GM20000 (cell line): ENCODE data around the gene IL1RN.

Source experiments
- DNase-seq: peaks from one replicate; pipeline ENCODE4 v3.0.0; 2012; ENCODE audit warnings: low spot score
- TF ChIP-seq, protein P1 (sequence below): IDR thresholded peaks from 2 replicates; pipeline ENCODE4 v1.5.1; 2012; ENCODE audit warnings: mild to moderate bottlenecking, control low read depth; ENCODE audit errors: extremely low read depth, missing control alignments

IL1RN gene

DNA sequence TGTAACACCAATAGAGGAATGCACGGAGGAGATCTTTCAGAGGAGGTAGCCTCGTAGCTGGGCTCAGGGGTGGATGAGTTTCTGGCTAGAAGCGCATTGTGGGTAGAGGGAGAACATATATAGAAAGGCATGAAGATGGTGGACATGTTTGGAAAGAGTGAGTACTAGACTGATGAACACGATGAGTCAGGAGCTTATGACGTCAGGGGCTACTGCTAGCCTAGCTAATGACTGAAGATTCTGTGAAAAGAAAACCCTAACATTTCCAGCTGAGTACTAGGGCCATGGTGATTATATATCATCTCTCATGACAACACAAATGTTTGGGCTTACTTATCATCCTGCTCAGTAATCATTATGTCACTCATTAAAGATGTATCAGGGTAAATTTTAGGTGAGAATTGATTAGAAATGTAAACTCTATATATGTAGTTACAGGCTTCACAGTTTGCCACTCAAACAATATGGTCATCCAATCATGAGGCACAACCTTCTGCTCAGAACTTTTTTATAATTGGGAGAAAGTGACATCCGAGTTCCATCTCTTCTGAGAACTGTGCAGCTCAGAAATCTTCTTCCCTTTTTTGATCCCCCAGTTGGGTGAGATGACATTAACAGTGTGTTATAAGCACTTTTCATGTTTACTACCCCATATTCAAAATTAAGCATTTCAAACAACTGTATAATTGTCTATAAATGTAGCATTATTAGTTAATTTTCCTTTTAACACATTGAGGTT is 22.2 kb upstream of the IL1RN start:
- DNase-seq: no peak
- TF ChIP-seq, protein P1, sequence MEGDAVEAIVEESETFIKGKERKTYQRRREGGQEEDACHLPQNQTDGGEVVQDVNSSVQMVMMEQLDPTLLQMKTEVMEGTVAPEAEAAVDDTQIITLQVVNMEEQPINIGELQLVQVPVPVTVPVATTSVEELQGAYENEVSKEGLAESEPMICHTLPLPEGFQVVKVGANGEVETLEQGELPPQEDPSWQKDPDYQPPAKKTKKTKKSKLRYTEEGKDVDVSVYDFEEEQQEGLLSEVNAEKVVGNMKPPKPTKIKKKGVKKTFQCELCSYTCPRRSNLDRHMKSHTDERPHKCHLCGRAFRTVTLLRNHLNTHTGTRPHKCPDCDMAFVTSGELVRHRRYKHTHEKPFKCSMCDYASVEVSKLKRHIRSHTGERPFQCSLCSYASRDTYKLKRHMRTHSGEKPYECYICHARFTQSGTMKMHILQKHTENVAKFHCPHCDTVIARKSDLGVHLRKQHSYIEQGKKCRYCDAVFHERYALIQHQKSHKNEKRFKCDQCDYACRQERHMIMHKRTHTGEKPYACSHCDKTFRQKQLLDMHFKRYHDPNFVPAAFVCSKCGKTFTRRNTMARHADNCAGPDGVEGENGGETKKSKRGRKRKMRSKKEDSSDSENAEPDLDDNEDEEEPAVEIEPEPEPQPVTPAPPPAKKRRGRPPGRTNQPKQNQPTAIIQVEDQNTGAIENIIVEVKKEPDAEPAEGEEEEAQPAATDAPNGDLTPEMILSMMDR: no peak

DNA sequence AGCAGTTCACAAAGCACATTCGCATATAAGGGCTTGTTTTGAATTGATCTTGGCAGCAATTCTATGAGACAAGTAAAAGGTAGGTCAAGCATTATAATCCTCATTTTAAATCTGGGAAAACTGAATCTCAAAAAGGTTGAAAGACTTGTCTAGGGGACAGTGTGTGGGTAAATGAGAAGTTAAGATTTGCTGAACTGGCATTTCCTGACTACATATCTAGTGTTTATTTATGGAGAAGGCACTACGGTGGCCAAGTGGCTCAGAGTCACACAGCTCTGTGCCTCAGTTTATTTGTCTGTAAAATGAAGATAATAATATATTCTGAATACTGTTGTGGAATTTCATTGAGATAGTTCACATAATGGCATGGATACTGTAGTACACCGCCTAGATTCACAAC is 16.3 kb upstream of the IL1RN start:
- DNase-seq: no peak
- TF ChIP-seq, protein P1: no peak

DNA sequence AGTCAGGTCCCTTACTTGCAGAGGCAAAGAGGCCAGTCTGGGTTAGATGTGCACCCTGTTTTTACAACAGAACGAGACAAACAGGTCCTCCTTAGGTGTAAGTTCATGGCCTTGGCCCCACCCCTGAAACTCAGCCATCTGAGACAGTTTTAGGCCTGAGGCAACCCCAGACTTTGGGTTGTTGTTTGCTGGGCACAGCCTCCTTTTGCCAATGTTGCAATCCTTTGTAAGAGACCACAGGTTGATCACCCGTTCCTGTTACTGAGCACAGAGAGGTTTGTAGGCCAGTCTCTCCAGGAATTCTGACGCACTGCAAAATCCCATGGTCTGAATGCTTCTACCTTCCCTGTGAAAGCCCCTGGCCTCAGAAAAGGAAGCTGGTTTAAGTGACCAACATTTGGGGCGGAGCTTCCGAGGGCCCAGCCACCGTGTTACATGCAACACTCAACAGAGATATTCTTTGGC is 15.5 kb upstream of the IL1RN start:
- TF ChIP-seq, protein P1: no peak
- DNase-seq: no peak

DNA sequence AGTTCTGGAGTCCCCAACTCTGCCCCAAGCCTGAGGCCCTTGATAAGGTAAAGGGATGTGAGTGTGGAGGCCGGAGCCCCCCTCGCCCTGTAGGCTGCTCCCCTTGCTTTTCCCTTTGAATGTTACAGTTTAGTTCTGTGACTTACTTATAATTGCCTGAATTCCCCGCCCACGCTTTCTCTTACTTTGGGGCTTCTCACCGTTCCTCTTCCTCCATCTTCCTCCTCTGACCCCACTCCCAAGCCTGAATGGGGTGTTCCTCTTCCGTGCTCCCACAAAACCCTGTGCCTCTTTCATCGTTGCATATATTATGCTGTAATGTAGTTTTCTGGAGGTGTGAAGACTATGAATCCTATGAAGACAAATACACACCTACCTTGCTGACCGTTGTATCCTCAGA is 15.0 kb upstream of the IL1RN start:
- TF ChIP-seq, protein P1: no peak
- no peak for DNase-seq

DNA sequence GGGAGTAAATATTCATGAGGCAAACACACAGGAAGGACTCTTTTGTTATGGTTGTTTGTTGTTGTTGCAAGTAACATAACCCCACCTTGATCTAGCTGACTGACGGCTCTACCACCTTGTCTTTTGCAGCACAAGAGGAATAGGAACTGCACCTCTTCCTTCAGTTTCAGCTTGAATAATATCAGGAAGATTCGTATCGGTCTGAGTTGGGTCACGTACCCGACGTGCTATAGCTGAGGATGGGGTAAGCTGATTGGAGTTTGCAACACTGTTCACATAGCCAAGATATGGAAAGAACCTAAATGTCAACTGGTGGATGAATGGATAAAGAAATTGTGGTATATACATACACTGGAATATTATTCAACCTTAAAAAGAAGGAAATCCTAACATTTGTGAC is 14.5 kb upstream of the IL1RN start:
- DNase-seq: no peak
- TF ChIP-seq, protein P1: no peak

DNA sequence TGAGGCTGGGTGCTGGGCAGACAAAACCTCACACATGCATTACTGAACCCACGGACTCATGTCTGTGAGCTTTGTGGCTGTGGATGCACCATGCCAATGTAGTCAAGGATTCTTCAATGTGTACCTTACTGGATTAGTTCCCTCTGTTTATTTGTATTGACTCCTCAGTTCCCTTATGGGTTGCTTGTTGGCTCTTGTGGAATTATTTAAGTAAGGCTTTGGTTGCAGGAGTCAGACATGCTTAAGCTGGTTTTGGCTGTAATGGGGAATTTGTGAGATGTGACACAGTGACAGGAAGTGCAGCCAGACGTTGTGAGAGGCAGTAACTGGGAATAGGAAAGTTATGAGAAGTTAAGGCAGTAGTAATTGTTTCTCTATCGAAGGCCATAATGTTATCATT is 13.6 kb upstream of the IL1RN start:
- no peak for DNase-seq
- TF ChIP-seq, protein P1: no peak

DNA sequence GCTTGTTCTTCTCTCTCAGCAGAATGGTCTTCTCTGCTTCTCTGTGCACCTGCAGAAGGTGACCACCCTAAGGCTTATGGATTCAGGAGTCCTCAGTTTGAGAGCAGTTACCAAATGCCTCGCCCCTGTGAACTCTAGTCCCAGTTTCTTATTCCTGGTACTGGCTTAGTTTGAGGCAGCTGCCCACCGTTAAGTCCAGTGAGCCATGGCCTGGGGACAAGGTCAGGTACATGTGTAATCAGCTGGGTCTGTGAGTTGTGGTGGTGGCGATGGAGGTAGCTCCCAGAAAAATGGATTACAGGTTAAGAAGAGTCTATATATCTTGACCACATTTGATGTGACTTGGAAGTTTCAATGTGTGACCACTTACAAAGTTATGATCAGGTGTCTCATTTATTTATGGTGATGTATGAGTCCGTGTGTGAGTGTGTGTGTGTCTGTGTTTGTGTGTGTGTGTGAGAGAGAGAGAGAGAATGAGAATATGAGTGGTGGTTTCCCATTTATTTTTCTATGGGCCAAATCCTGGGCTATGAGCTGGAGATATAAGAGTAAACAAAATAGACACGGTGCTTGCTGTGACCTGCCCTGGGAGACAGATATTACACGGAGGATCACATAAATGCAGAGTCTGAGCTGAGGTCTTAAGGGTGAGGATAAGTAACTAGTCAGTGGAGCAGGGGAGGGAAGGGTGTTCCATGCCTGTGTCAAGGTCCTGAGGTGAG is 13.0 kb upstream of the IL1RN start:
- DNase-seq: no peak
- TF ChIP-seq, protein P1: no peak
